WTC11 (cell line): ENCODE data around the gene CBX5. TPM values are rescaled to one million over a fixed set of nuclear protein-coding genes. Genes with fewer than 3 reads are reported as not detected.
A peak's percentile ranks its signal among the peaks of the same experiment; 100 is the strongest.

Source experiments
- ATAC-seq: fragments of 200-7000 bp; cut with Tn5 transposase; 2 replicates; pipeline ENCODE4 v1.10.0; 2021; ENCODE audit warnings: mild to moderate bottlenecking, moderate library complexity
- CTCF ChIA-PET: fragments of 300-600 bp; sonication (Branson Sonifier 250); formaldehyde crosslinking; loops from one replicate; lab custom pipeline; 2021; ENCODE audit warnings: antibody characterized with exemption; lab: Charles Lee
- POLR2A ChIA-PET: fragments of 350-600 bp; sonication (Branson Sonifier 250); formaldehyde crosslinking; loops from one replicate; lab custom pipeline; 2021; ENCODE audit warnings: antibody characterized with exemption; lab: Charles Lee
- DNase-seq: peaks from one replicate; pipeline ENCODE4 v3.0.0; 2021; ENCODE audit warnings: low spot score
- H3K27ac Mint-ChIP-seq: 2 replicates; pipeline ENCODE4 v1.8.0; 2021; ENCODE audit warnings: mixed read lengths
- H3K27me3 Mint-ChIP-seq: 2 replicates; pipeline ENCODE4 v1.8.0; 2021; ENCODE audit warnings: low read depth, mild to moderate bottlenecking, moderate library complexity, mixed read lengths
- H3K36me3 Mint-ChIP-seq: 2 replicates; pipeline ENCODE4 v1.8.0; 2021; ENCODE audit warnings: mixed read lengths
- H3K4me1 Mint-ChIP-seq: 2 replicates; pipeline ENCODE4 v1.8.0; 2022; ENCODE audit warnings: mixed read lengths
- H3K4me3 Mint-ChIP-seq: 2 replicates; pipeline ENCODE4 v1.8.0; 2021; ENCODE audit warnings: mild to moderate bottlenecking, moderate library complexity, mixed read lengths
- H3K9me3 Mint-ChIP-seq: 2 replicates; pipeline ENCODE4 v1.8.0; 2021; ENCODE audit warnings: mixed read lengths
- ARID4B ChIP-seq: sonication (generic); formaldehyde crosslinking; IDR thresholded peaks from 2 replicates; pipeline ENCODE4 v1.8.0; 2023; ENCODE audit warnings: missing genetic modification reagents, mild to moderate bottlenecking, borderline replicate concordance
- CTCF ChIP-seq: fragments of 200-600 bp; IDR thresholded peaks from 2 replicates; pipeline ENCODE4 v1.8.0; 2022; ENCODE audit warnings: antibody characterized with exemption
- ETV6 ChIP-seq: sonication (generic); formaldehyde crosslinking; IDR thresholded peaks from 2 replicates; pipeline ENCODE4 v1.8.1; 2022; ENCODE audit warnings: mild to moderate bottlenecking, missing genetic modification reagents
- FOXP1 ChIP-seq: sonication (generic); formaldehyde crosslinking; IDR thresholded peaks from 2 replicates; pipeline ENCODE4 v1.8.0; 2022; ENCODE audit warnings: missing genetic modification reagents, mild to moderate bottlenecking, moderate library complexity, borderline replicate concordance
- GTF2I ChIP-seq: fragments of 250-450 bp; sonication (Bioruptor Pico); conservative IDR thresholded peaks from 2 replicates; pipeline ENCODE4 v1.4.0; 2021; ENCODE audit warnings: mild to moderate bottlenecking
- HMGXB4 ChIP-seq: sonication (generic); formaldehyde crosslinking; IDR thresholded peaks from 2 replicates; pipeline ENCODE4 v1.8.1; 2023; ENCODE audit warnings: mild to moderate bottlenecking, moderate library complexity, missing genetic modification reagents
- KAT7 ChIP-seq: sonication (generic); formaldehyde crosslinking; IDR thresholded peaks from 2 replicates; pipeline ENCODE4 v1.8.1; 2023; ENCODE audit warnings: missing genetic modification reagents, mild to moderate bottlenecking, borderline replicate concordance
- NFE2L1 ChIP-seq: sonication (generic); formaldehyde crosslinking; IDR thresholded peaks from 2 replicates; pipeline ENCODE4 v1.8.1; 2023; ENCODE audit warnings: missing genetic modification reagents
- PRRX2 ChIP-seq: fragments of 250-450 bp; sonication (Bioruptor Pico); IDR thresholded peaks from 2 replicates; pipeline ENCODE4 v1.8.0; 2021; ENCODE audit warnings: mild to moderate bottlenecking
- RORB ChIP-seq: fragments of 250-450 bp; sonication (Bioruptor Pico); IDR thresholded peaks from 2 replicates; pipeline ENCODE4 v1.9.0; 2021; ENCODE audit warnings: mild to moderate bottlenecking
- SP1 ChIP-seq: sonication (generic); formaldehyde crosslinking; conservative IDR thresholded peaks from 2 replicates; pipeline ENCODE4 v1.8.1; 2022; ENCODE audit warnings: missing genetic modification reagents
- TCF7 ChIP-seq: sonication (generic); formaldehyde crosslinking; IDR thresholded peaks from 2 replicates; pipeline ENCODE4 v1.8.0; 2022; ENCODE audit warnings: mild to moderate bottlenecking, low read depth, missing genetic modification reagents, moderate library complexity
- USF1 ChIP-seq: sonication (generic); formaldehyde crosslinking; IDR thresholded peaks from 2 replicates; pipeline ENCODE4 v1.8.0; 2022; ENCODE audit warnings: mild to moderate bottlenecking, missing genetic modification reagents
- ZMAT4 ChIP-seq: fragments of 250-450 bp; sonication (Bioruptor Pico); IDR thresholded peaks from 2 replicates; pipeline ENCODE4 v1.9.0; 2021; ENCODE audit warnings: mild to moderate bottlenecking
- ZNF317 ChIP-seq: sonication (generic); formaldehyde crosslinking; IDR thresholded peaks from 2 replicates; pipeline ENCODE4 v1.8.1; 2023; ENCODE audit warnings: low read depth, mild to moderate bottlenecking, moderate library complexity, missing genetic modification reagents, borderline replicate concordance
- ZNF423 ChIP-seq: fragments of 250-450 bp; sonication (Bioruptor Pico); IDR thresholded peaks from 2 replicates; pipeline ENCODE4 v2.1.2; 2022; ENCODE audit warnings: mild to moderate bottlenecking, moderate library complexity
- total RNA-seq: library from RNA; stranded (reverse); gene quantifications from 3 replicates; pipeline ENCODE4 v1.2.3, GENCODE V29; 2021

The CBX5 gene
- total RNA-seq, 1 experiment from 2014 or later = 182 TPM

GRCh38 chr12:54214553-54215406 is 65.1 kb downstream of the CBX5 start:
- TF ChIP-seq ZMAT4 (no peak), ETV6 (CRISPR knock-in tag) (0 out of 2 replicates have a peak, but pooled peaks have one; percentile 30), RORB (CRISPR knock-in tag) (no peak), ARID4B (no peak), PRRX2 (CRISPR knock-in tag) (no peak), ZNF423 (CRISPR knock-in tag) (no peak), CTCF (peak; percentile 96), SP1 (CRISPR knock-in tag) (peak; percentile 85), HMGXB4 (CRISPR knock-in tag) (peak; percentile 85; the same call in 1 of the 2 replicates), KAT7 (CRISPR knock-in tag) (no peak), GTF2I (CRISPR knock-in tag) (no peak), USF1 (no peak), TCF7 (no peak), FOXP1 (CRISPR knock-in tag) (0 out of 2 replicates have a peak, but pooled peaks have one; percentile 35), ZNF317 (CRISPR knock-in tag) (no peak), NFE2L1 (no peak)
- H3K27ac Mint-ChIP-seq = no peak overlapping the region
- CTCF ChIA-PET = interaction anchor here (0.5 to 4.8 kb wide), 56 partner anchors 9 to 536 kb away, joined by 3 to 65 read pairs (median 4); partner anchors contain the start of genes CBX5, COPZ1, HNRNPA1 and HOXC10
- H3K9me3 Mint-ChIP-seq = no peaks in the 10 kb centered on the region
- H3K4me1 Mint-ChIP-seq = peaks cover 33% of the 10 kb centered on the region
- no peaks in the 10 kb centered on the region for H3K36me3 Mint-ChIP-seq
- POLR2A ChIA-PET = interaction anchor here (1.1 kb wide), 1 partner anchor 156 kb away, joined by 3 read pairs; no protein-coding TSS in a partner anchor
- H3K27me3 Mint-ChIP-seq = peaks cover 79% of the 10 kb centered on the region
- DNase-seq = peak; percentile 97
- peak overlapping the region; percentile 16; the same call in 1 of the 2 replicates for H3K4me3 Mint-ChIP-seq
- peak; percentile 71 for ATAC-seq
